GM21447 (cell line): Measurements from ENCODE around the gene RNASE8.

Experiments
- ATAC-seq: cut with Tn5 transposase; IDR thresholded peaks from one replicate; pipeline ENCODE4 v1.9.1; 2021; ENCODE audit not compliant: unreplicated experiment

The RNASE8 gene

GRCh38 chr14:21071225-21072030 lies 13.8 kb downstream of the RNASE8 start:
- peak; percentile 73 for ATAC-seq

GRCh38 chr14:21072031-21072473 lies 14.4 kb downstream of the RNASE8 start:
- no peak for ATAC-seq

GRCh38 chr14:21072781-21073339 lies 15.2 kb downstream of the RNASE8 start:
- no peak for ATAC-seq

- no peak for ATAC-seq
Measured at GRCh38 chr14:21073921-21074320, 16.3 kb downstream of the RNASE8 start.

GRCh38 chr14:21074398-21075272 lies 17.0 kb downstream of the RNASE8 start:
- no peak for ATAC-seq

- no peak for ATAC-seq
Measured at GRCh38 chr14:21075719-21076437, 18.3 kb downstream of the RNASE8 start.

GRCh38 chr14:21077672-21078071 lies 20.1 kb downstream of the RNASE8 start:
- ATAC-seq = no peak

GRCh38 chr14:21078287-21078686 lies 20.7 kb downstream of the RNASE8 start:
- no peak for ATAC-seq

- ATAC-seq = no peak
Measured at GRCh38 chr14:21078726-21079125, 21.1 kb downstream of the RNASE8 start.

GRCh38 chr14:21081521-21082142 lies 24.0 kb downstream of the RNASE8 start:
- ATAC-seq = no peak

GRCh38 chr14:21083565-21084325 lies 26.1 kb downstream of the RNASE8 start:
- ATAC-seq = no peak

GRCh38 chr14:21084396-21084795 lies 26.8 kb downstream of the RNASE8 start:
- no peak for ATAC-seq

- ATAC-seq = no peak
Measured at GRCh38 chr14:21084998-21085853, 27.6 kb downstream of the RNASE8 start.

- no peak for ATAC-seq
Measured at GRCh38 chr14:21086908-21087293, 29.3 kb downstream of the RNASE8 start.

- no peak for ATAC-seq
Measured at GRCh38 chr14:21087294-21088091, 29.9 kb downstream of the RNASE8 start.

- no peak for ATAC-seq
Measured at GRCh38 chr14:21088687-21089086, 31.1 kb downstream of the RNASE8 start.

- no peak for ATAC-seq
Measured at GRCh38 chr14:21089271-21089670, 31.6 kb downstream of the RNASE8 start.

GRCh38 chr14:21089877-21090193 lies 32.2 kb downstream of the RNASE8 start:
- ATAC-seq = no peak
